SH-SY5Y (cell line): Measurements from ENCODE around the gene FN3KRP.

Experiments used
- GATA2 ChIP-seq: IDR thresholded peaks from 2 replicates; pipeline ENCODE4 v1.6.1; 2011; ENCODE audit warnings: mild to moderate bottlenecking, low read depth, low read length
- GATA3 ChIP-seq: IDR thresholded peaks from 2 replicates; pipeline ENCODE4 v1.6.1; 2011; ENCODE audit warnings: low read depth, mild to moderate bottlenecking, low read length, moderate library complexity

GRCh38 chr17:82754297-82755208, 38.0 kb downstream of the FN3KRP start:
- TF ChIP-seq GATA2 (no peak), GATA3 (no peak)
